ENCODE measurements around the gene ADAMTS13.
A peak's percentile ranks its signal among the peaks of the same experiment; 100 is the strongest.

ADAMTS13 gene

GRCh38 chr9:133452562-133452961, 30.4 kb downstream of the ADAMTS13 start:
- DNase-seq (ENCODE audit: low read depth in 2 of 2, low spot score in 1 of 2): no peak

- DNase-seq (ENCODE audit: low read depth in 2 of 2, low spot score in 1 of 2): no peak
These were observed 31.5 kb downstream of the ADAMTS13 start for GRCh38 chr9:133453651-133454050.

- no peak for DNase-seq (ENCODE audit: low read depth in 2 of 2, low spot score in 1 of 2)
These were observed 32.2 kb downstream of the ADAMTS13 start for GRCh38 chr9:133454325-133454724.

GRCh38 chr9:133454943-133455673, 32.9 kb downstream of the ADAMTS13 start:
- DNase-seq (ENCODE audit: low read depth in 2 of 2, low spot score in 1 of 2): no peak

GRCh38 chr9:133455936-133456335, 33.8 kb downstream of the ADAMTS13 start:
- DNase-seq (ENCODE audit: low read depth in 2 of 2, low spot score in 1 of 2): no peak

- no peak for DNase-seq (ENCODE audit: low read depth in 2 of 2, low spot score in 1 of 2)
These were observed 34.2 kb downstream of the ADAMTS13 start for GRCh38 chr9:133456409-133456808.

- DNase-seq (ENCODE audit: low read depth in 2 of 2, low spot score in 1 of 2): no peak
These were observed 35.1 kb downstream of the ADAMTS13 start for GRCh38 chr9:133457233-133457632.

GRCh38 chr9:133457748-133458147, 35.6 kb downstream of the ADAMTS13 start:
- DNase-seq (ENCODE audit: low read depth in 2 of 2, low spot score in 1 of 2): no peak

- no peak for DNase-seq (ENCODE audit: low read depth in 2 of 2, low spot score in 1 of 2)
These were observed 36.6 kb downstream of the ADAMTS13 start for GRCh38 chr9:133458643-133459312.

GRCh38 chr9:133459476-133460404, 37.6 kb downstream of the ADAMTS13 start, which contains the start of gene CACFD1:
Gene CACFD1 (plus strand): TSS chr9:133459978. CDS start chr9:133460067, 89 bp downstream.
- DNase-seq (ENCODE audit: low read depth in 2 of 2, low spot score in 1 of 2): peak; percentile 77 to 84

- no peak for DNase-seq (ENCODE audit: low read depth in 2 of 2, low spot score in 1 of 2)
These were observed 38.4 kb downstream of the ADAMTS13 start for GRCh38 chr9:133460405-133461175.

GRCh38 chr9:133461975-133462374, 39.8 kb downstream of the ADAMTS13 start:
- DNase-seq (ENCODE audit: low read depth in 2 of 2, low spot score in 1 of 2): no peak

GRCh38 chr9:133463234-133463863, 41.2 kb downstream of the ADAMTS13 start:
- no peak for DNase-seq (ENCODE audit: low read depth in 2 of 2, low spot score in 1 of 2)

- no peak for DNase-seq (ENCODE audit: low read depth in 2 of 2, low spot score in 1 of 2)
These were observed 41.9 kb downstream of the ADAMTS13 start for GRCh38 chr9:133463864-133464615.

GRCh38 chr9:133464638-133465037, 42.5 kb downstream of the ADAMTS13 start:
- no peak for DNase-seq (ENCODE audit: low read depth in 2 of 2, low spot score in 1 of 2)

- DNase-seq (ENCODE audit: low read depth in 2 of 2, low spot score in 1 of 2): no peak
These were observed 43.8 kb downstream of the ADAMTS13 start for GRCh38 chr9:133465984-133466383.

- no peak for DNase-seq (ENCODE audit: low read depth in 2 of 2, low spot score in 1 of 2)
These were observed 44.9 kb downstream of the ADAMTS13 start for GRCh38 chr9:133467101-133467500.

- DNase-seq (ENCODE audit: low read depth in 2 of 2, low spot score in 1 of 2): no peak
These were observed 46.2 kb downstream of the ADAMTS13 start for GRCh38 chr9:133468374-133468773.

GRCh38 chr9:133468777-133469421, 46.7 kb downstream of the ADAMTS13 start:
- no peak for DNase-seq (ENCODE audit: low read depth in 2 of 2, low spot score in 1 of 2)

Measured in stimulated activated CD8-positive, alpha-beta memory T cell treated with anti-CD3 and anti-CD28 coated beads, Interleukin-4, amount 100 ng/mL, for 1 hour (primary cell).